ENCODE results near the gene CMC1.
"Not testable (repeated sequence)": the region's sequence is repeated elsewhere in the genome, so short reads cannot be mapped to it uniquely, and the experiment has no call there.

Gene CMC1, protein sequence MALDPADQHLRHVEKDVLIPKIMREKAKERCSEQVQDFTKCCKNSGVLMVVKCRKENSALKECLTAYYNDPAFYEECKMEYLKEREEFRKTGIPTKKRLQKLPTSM

DNA sequence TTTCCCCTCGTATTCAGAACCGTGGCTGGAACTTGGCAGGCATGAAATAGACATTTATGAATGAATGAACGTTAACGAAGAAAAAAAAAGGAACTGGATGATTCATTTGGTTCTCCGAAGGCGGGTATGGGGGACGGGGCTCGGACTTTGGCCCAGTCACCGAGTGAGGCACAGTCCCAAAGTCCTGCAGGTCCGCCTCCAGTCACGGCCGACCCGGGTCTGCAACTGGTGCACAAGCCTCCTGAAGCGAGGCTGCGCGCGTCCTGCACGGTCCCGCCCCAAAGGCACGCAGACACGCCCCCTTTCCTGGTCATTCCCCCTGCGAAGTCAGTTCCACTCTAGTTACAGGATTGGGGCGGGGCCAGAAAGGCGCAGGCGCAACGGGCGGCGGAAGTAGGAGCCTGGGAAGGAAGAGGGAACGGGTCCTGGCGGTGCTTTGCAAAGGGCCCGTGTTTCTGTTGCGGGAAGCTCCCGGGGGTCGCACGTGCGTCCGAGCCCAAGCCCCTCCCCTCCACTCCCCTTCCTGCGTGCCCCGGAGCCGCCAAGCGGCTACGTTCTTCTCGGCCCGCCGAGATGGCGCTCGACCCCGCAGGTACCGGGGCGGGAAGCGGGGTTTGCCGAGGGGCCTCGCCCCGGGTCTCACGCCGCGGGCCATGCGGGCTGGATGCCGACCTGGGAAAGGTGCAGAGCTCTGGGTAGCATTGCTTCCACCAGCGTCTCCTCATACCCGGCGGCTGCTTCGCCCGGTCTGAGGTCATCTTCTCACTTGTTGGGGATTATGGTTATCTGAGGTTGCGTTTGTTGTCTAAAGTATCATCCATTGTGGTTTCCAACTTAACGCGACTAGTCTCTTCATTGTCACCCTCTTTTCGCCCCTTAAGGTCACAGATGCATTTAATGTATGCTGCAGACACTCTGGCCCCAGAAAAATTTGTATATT lies at the start of gene CMC1:
Gene CMC1, plus strand, starts transcription at position 399 of the 940 bp plus-strand sequence. Its CDS starts 175 bp downstream, at position 574.
- DNase-seq (ENCODE audit: low read depth), result peak; percentile 83

DNA sequence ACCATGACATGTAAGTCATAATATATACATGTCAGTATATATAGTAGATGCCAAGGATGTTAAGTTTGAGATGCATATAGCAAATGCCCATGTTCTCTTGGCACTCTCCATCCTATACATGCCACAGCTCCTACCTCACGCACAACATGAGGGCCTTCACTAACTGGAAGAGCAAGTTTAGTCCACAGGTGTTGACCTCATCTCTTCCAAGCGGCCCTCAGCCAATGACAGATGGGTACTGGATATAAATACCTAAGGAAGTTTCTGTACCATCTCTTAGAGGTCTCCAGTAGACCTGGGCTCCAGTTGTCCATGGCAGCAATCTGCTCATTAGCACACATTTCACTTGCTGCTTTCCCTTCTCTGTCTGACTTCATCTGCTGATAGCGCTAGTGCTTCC lies 43.3 kb upstream of the CMC1 start:
- no peak for DNase-seq (ENCODE audit: low read depth)

DNA sequence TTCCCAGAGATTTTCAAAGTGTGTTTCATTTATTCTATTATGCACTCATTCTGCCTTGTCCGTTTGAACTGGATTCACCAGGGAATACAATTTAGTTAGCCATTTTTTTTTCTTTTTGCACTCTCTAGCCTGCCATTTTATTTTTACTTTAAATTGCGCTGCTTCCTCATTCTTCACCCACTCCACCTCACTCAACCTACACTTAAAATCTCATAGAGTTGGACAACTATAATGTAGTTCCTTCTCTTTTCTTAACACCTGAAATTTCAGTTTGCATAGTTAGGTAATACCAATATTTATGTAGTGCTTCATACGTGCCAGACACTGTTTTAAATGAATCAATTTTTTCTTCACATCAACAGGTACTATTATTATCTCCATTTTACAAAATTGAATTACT lies 42.4 kb upstream of the CMC1 start:
- no peak for DNase-seq (ENCODE audit: low read depth)

- DNase-seq (ENCODE audit: low read depth), result not testable (repeated sequence)
Measured at GRCh38 chr3:28199643-28200042, 41.8 kb upstream of the CMC1 start.

GRCh38 chr3:28200366-28200848 lies 41.0 kb upstream of the CMC1 start:
- DNase-seq (ENCODE audit: low read depth), result not testable (repeated sequence)

DNA sequence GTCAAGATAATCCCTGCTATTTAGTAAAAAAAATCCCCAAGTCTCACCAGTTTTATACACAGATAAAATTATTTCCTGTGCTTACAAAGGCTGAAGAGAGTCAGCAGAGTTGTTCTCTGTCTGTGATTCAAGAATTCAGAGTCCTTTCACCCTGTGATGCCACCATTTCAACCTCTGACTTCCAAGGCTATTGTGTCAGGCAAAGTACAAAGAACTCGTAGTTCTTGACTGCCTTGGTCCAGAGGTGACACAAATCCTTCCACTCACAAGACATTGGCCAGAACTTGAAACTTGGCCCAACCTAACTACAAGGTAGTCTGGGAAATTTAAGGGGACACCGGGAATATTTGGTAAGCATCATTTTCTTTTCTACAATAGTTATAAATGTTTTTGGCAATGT lies 34.9 kb upstream of the CMC1 start:
- no peak for DNase-seq (ENCODE audit: low read depth)

- no peak for DNase-seq (ENCODE audit: low read depth)
Measured at GRCh38 chr3:28207000-28207733, 34.3 kb upstream of the CMC1 start.

GRCh38 chr3:28210968-28211713 lies 30.3 kb upstream of the CMC1 start:
- DNase-seq (ENCODE audit: low read depth), result no peak

- no peak for DNase-seq (ENCODE audit: low read depth)
Measured at GRCh38 chr3:28212681-28213080, 28.7 kb upstream of the CMC1 start.

DNA sequence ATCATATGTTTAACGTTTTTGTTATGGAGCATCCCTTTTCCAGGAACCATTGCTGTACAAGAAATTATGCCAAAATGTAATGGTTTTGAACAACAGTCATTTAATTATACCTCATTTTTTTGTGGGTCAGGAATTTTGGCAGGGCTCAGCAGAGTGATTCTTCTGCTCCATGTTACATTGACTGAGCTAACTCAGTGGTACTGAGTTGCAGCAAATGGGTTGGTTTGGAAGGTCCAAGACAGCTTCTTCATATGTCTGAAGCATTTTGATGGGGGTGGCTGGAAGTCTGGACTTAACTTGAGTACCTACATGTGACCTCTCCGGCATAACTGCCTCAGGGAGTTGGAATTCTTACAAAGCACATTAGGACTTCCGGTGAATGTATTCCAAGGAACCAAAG lies 26.0 kb upstream of the CMC1 start:
- DNase-seq (ENCODE audit: low read depth), result no peak

GRCh38 chr3:28218071-28218916 lies 23.1 kb upstream of the CMC1 start:
- no peak for DNase-seq (ENCODE audit: low read depth)

GRCh38 chr3:28218917-28219198 lies 22.6 kb upstream of the CMC1 start:
- DNase-seq (ENCODE audit: low read depth), result no peak

DNA sequence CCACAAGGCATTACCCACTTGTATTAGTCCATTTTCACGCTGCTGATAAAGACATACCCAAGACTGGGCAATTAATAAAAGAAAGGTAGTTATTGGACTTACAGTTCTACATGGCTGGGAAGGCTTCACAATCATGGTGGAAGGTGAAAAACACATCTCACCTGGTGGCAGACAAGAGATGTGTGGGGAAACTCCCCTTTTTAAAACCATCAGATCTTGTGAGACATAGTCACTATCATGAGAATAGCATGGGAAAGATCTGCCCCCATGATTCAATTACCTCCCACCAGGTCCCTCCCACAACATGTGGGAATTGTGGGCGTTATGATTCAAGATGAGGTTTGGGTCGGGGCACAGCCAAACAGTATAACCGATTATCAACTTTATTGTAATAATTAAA lies 17.0 kb upstream of the CMC1 start:
- no peak for DNase-seq (ENCODE audit: low read depth)

DNA sequence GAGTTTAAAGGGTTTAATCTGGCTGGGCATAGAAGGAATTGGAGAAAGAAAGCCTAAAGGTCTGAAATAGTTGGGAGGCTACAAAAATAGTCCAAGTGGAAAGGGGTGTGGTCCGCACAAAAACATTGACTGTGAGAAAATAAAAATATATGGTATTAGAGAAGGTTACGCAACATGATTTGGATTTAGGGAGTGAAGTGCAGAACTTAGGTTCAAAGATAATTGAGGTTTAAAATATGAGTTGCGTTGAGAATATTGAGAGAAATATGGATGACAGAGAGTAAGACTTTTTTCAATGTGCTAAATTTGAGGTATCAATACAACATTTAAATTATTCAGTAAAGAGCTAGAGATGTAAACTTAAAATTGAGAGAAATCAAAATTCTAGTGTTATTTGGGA lies 15.4 kb upstream of the CMC1 start:
- no peak for DNase-seq (ENCODE audit: low read depth)

- DNase-seq (ENCODE audit: low read depth), result no peak
Measured at GRCh38 chr3:28228623-28229022, 12.8 kb upstream of the CMC1 start.

DNA sequence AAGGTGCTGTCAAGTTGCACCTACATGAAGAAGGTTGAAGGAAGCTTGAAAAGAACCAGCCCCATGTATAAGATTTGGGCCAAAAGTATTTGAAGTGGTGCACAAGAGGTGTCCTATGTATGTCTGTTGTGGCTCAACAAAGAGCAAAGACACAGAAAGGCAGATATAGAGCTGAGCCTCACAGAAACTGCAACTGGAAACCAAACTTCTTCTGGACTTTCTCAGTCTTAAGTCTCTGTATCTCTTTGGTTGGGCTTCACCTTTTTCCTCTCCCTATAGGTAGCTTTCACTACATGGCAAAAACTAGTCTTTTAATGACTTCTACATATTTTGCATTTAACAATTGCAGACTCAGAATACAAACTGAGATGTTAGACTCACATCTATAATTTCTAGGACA lies 8.8 kb upstream of the CMC1 start:
- DNase-seq (ENCODE audit: low read depth), result no peak

- DNase-seq (ENCODE audit: low read depth), result no peak
Measured at GRCh38 chr3:28234454-28234853, 7.0 kb upstream of the CMC1 start.

DNA sequence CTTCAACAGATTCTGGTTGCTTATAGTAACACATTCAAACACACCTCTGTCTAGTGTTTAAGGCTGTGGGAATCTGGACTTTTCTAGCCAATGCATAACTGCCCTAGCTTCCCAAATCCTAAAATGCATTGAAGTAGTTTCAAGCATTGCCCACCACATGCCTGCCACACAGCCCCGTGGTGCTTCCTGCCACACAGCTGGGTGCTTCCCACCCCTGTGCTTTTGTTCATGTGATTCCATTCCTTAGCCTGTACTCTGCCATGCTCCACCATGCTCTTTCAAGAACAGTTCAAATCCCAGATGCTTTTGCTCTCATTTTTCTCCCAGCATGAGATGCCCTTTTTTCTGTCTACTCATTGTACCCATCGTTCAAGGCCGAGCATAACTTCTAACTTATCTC lies 2.3 kb upstream of the CMC1 start:
- no peak for DNase-seq (ENCODE audit: low read depth)

GRCh38 chr3:28240441-28240840 lies 978 bp upstream of the CMC1 start:
- DNase-seq (ENCODE audit: low read depth), result no peak

DNA sequence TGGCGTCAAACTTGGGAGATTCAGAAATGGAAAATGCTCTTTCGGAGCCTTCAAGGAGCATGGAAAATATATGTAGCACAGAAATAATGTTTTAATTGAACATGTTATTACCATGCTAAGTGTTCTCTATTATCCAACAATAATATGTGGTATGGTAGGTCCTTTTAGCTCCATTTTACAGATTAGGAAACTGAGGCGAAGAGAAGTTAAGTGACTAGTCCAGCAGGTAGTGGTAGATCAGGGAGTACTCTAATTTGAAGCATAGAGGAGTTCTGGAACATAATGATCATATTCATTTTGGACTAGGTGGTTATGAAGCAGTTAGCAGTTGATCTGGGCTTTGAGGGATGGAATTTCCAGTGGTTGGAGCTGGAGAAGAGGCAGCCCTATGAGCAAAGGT lies 1.1 kb downstream of the CMC1 start:
- no peak for DNase-seq (ENCODE audit: low read depth)

GRCh38 chr3:28243424-28244106 lies 2.1 kb downstream of the CMC1 start:
- DNase-seq (ENCODE audit: low read depth), result no peak

Measured in stimulated activated CD8-positive, alpha-beta memory T cell treated with anti-CD3 and anti-CD28 coated beads, Interleukin-15, amount 100 ng/mL, for 1 hour (primary cell).